ENCODE measurements around the gene USHBP1.

The USHBP1 gene

DNA sequence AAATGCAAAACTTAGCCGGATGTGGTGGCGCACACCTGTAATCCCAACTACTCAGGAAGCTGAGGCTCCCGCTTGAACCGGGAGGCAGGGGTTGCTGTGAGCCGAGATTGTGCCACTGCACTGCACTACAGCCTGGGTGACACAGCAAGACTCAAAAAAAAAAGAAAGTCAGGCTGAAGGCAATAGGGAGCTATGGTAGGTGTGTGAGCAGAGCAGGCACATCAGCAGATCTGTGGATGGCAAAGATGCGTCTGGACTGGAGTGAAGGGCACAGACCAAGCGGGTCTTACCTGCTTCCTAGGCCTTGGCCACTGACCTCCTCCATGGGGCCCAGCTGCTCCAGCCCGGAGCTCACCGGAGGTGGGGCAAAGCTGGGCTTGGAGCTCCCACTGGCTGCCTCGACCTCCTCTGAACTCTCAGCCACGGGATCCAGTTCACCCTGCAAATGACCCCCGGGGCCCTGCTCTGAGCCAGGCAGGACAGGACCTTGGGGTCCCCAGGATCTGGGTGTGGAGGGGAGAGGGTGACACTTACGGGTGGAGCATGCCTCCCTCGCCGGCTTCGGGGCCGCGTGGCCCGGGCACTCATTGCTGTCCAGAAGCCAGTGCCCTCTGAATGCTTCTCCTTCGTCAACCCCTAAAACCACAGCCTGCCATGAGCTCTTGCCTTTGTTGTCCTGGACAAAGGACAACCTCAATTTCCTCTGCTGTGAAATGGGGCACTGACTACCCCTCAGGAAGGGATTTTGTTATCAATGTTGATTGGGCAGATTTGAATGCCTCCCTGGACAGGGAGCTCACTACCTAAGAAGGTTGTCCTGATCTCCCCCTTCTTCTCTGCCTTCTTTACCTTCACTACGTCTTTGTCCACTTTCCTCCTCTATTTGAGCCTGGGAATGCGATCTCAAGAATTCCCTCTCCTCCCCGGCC is 569 bp downstream of the USHBP1 start:
- FAIRE-seq = no peak

DNA sequence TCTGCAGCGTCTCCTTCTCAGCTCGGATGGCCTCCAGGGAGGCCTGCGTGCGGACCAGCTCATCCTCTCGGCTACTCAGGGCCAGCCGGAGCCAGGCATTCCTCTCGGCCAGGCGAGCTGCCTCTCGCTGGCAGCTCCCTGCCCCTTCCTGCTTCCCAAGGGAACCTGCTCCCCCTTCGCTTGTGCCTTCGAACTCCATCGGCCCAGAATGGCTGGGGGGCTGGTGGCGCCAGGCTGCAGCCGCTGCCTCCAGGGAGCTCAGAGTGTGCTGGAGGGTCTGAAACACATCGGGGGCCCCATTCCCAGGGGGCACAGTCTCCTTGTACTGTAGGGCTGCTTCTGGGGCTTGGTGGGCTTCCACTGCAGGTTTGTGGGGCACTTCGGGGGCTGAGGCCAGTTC is 2.0 kb downstream of the USHBP1 start:
- FAIRE-seq = no peak
- DNase-seq (ENCODE audit: low spot score) = no peak

More for the DNA sequence above, 569 bp downstream of the USHBP1 start:
- no peak for DNase-seq (ENCODE audit: low spot score)

DNA sequence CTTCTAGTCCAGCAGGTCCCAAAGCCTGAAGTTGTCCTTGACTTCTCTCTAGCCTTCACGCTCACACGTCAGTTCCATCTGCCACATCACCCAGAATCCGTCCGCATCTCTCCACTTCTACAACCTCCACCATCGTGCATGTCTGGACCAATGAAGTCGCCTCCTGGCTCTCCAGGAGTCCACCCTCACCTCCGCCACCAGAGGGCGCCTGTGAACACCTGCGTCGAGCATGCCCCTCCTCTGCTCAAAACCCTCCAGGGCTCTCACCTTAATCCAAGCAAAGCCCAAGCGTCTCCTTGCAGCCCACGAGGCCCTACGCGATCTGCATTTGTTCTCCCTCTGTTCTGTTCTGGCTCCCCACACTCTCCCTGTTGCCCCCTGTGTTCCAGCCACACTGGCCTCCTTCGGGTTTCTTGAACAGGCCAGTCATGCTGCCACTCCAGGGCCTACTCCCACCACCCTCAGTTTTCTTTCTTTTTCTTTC is 3.7 kb downstream of the USHBP1 start:
- no peak for FAIRE-seq

DNA sequence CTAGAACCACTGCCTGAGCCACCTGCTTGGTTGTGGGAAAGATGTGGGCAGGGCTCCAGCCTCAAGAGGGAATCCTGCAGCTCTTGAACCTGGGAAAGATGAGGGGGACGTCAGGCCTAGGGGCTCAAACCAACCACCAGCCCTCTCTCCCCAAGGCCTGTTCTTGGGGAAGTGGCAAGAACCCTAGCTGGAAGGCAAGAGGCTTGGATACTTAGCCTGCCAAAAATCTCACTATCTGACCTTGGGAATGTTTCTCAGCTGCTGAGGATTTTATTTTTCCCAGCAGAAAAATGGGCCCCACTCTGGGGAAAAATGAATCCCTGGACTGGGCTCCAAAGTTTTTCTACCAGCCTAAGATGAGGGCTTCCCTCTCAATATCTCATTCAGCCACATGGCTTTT is 4.6 kb downstream of the USHBP1 start:
- FAIRE-seq = no peak
- DNase-seq (ENCODE audit: low spot score) = no peak

More for the DNA sequence above, 3.7 kb downstream of the USHBP1 start:
- peak; percentile 74 for DNase-seq (ENCODE audit: low spot score)

DNA sequence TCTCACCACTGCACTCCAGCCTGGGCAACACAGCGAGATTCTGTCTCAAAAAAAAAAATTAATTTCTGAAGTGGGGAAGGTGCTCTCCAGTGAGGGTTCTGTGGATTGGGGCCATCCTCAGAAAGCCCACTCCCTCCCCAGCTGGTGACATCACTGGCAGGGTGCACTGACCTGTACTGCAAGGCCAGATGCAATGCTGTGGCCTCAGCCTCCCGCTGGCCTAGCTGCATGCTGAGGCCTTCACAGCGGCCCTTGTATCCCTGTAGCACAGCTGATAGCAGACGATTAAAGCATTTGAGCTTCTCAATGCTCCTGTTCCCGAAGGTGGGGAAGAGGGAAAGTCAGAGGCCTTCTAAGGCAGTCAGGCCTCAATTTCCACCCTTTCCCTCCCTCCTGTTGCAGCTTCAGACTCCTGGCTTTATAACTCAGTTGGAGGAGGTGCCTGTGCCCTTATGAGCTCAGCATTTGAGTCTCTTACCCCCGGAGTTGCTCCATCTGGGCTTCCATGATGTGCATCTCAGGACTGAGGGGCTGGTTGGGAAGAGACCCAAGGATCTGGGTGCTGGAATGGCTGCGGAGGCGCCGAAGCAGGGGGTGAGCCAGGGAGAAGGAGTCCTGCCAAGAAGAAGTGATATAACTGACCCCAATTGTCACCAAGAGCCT is 5.3 kb downstream of the USHBP1 start:
- DNase-seq (ENCODE audit: low spot score) = no peak

DNA sequence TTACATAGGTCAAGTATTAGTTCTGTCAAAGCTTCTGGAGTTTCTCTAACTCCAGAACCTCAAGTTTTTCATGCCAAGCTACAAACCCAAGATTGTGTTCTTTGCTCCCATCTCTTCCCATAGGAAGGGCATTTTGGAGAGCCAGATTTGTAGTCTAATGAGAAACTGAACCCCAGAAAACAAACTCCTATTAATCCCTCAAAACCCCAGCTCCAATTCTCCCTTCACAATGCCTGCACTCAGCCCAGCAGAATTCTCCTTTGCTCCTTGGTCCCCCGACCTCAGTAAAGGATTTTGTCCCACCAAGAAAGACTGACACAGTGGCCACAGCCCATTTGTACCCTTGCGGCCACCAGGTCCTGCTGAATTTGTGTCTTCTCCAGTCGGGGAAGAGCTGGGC is 8.4 kb downstream of the USHBP1 start:
- FAIRE-seq (no peak), DNase-seq (ENCODE audit: low spot score) (no peak)

More for the DNA sequence above, 5.3 kb downstream of the USHBP1 start:
- no peak for FAIRE-seq

DNA sequence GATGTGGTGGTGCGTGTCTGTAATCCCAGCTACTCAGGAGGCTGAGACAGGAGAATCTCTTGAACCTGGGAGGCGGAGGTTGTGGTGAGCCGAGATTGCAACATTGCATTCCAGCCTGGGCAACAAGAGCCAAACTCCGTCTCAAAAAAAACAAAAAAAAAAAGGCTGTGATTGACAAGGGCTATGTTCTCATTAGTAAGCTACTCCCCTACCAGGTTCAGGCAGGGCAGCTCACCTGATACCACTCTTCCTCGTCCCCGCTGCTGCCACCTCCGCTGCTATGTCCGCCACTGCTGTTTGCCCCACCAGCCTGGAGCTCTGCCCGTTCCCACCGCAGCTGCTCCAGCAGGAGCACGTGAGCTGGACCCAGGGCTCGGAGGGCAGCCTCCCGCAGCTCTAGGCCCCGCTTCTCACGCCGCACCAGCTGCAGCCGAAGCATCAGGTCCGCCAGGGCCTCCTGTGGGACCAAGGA is 9.4 kb downstream of the USHBP1 start:
- DNase-seq (ENCODE audit: low spot score) (no peak), FAIRE-seq (no peak)

DNA sequence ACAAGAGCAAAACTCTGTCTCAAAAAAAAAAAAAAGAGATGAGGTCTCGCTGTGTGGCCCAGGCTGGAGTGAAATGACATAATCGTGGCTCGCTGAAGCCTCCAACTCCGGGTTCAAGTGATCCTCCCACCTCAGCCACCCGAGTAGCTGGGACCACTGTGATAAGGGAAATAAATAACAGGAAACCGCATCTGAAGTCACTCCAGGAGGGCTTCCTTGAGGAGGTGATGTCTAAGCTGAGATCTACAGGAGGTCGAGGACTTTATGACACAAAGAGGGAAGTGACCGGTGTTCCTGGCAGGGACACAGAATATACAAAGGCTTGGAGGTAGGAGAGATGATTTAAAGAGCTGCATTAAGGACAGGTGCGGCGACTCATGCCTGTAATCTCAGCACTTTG is 9.9 kb downstream of the USHBP1 start:
- FAIRE-seq (no peak), DNase-seq (ENCODE audit: low spot score) (no peak)

DNA sequence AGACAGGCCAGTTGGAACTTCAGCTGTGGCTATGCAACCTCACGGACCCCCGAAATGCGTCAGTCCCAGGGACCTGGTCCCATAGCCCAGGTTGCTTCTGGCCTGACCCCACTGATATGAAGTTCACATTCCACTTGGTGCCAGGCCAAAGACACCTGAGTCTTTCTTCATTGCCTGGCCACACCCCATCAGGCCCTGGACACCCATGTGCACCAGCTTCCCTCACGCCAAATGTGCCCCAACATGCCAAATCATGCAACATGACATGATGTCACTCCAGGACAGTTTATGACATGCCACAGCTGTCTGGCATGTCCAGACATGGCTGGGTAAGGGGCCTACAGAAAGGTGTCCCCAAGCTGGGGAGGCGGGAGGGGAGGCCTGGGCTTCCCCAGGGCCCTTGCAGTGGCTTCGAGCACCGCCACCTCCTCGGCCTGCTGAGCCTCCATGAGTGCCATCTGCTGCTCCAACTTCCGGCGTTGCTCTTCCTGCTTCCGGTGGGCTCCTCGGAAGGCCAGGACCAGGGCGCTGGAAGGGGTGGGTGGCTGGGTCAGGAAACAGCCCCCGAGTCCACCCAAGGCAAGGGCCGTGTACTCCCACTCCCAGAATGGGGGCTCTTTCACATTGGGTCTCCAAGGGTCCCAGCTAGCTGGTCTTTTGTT is 14.5 kb downstream of the USHBP1 start:
- FAIRE-seq (no peak), DNase-seq (ENCODE audit: low spot score) (no peak)

DNA sequence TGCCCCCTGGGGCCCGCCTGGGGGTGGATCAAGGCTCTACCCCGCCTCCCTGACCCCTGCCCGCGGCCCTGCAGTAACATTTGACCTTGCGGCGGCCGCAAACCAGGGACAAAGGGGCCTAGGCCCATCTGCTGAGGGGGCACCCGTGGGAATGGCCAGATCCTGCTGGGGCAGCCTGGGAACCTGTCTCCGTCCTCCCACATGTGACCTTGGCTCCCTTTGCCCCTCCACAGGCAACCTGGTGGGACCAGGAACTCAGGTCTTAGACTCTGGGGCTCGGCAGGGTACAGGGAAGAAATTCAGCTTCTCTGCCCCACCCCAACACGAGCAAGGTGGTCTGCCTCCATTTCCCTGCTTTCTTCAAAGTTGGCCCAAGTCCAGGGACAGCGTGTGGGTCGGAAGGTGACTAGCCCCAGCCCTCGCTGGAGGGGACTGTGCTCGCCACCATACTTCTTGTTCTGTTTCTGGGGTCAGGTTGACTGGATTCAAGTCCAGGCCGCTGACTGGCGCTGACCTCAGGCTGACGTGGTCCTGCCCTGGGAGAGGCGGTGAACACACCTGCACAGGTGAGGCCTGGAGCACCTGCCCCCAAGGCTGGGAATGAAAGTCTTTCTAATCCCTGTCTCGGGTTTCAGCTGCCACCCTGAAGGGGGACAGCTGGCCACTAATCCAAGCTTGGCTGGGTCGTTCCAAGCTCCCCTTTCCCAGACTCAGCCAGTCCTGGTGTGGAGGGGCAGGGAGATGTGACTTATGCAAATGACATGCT is 16.4 kb downstream of the USHBP1 start:
- no peak for DNase-seq (ENCODE audit: low spot score)

DNA sequence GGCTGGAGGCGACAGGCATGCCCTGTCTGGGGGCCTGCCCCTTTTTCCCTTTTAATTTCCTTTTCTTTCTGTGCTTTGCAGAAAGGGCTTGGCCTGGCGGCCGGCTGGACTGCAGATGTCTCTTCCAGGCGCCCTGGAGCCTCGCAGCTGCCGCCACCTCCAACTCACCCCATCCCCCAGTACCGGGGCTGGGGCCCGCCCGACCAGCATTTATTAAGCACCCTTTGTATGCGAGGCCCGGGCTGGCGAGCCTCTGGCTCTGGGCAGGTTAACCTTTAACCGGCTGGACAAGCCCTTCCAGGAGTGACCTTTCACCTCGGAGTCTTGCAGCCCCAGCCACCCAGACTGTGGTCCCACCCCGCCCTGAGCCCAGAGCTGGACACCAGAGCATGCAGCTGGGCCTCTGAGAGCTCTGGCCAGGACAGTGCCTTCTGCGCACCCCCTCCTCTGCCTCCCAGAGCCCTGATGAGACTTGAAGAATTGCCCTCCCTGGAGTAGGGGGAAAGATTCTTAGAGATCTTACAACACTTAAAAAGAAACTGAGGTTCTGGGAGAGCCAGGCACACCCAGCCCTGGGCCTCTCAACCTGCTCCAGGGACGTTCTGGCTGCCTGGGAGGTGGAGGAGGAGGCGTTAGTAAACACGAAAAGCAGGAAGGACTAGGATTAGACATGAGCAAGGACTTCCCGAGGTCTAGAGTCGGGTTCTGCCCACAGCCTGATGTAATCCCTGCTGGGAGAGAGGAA is 17.7 kb downstream of the USHBP1 start:
- FAIRE-seq (no peak), DNase-seq (ENCODE audit: low spot score) (no peak)

More for the DNA sequence above, 16.4 kb downstream of the USHBP1 start:
- FAIRE-seq = no peak

DNA sequence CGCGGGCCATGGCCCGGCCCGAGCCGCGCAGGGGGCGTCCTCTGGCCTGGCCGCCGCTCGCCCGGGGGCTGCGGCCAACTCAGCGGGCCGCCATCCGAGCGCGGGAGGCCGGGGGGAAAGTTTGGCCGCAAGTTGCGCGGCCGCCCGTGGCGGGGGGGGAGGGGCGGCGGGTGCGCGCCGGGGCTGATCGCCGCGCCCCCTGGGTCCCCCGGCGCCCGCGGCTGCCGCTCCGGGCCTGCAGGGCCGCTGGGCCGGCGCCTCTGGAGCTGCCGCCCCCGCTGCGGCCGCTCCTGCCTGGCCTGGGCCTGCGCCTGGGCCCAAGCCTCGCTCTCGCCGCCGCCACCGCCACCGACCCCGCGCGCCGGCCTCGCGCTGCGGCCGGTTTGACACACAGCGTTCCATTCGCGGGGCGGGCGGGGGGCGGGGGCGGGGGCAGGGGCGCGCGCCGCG is 19.0 kb downstream of the USHBP1 start, which contains the start of gene NR2F6:
TSS of gene NR2F6 (minus strand) at position 385 of the 450 bp plus-strand sequence. CDS start 699 bp downstream, outside the sequence.
- DNase-seq (ENCODE audit: low spot score) = no peak
- FAIRE-seq = no peak

DNA sequence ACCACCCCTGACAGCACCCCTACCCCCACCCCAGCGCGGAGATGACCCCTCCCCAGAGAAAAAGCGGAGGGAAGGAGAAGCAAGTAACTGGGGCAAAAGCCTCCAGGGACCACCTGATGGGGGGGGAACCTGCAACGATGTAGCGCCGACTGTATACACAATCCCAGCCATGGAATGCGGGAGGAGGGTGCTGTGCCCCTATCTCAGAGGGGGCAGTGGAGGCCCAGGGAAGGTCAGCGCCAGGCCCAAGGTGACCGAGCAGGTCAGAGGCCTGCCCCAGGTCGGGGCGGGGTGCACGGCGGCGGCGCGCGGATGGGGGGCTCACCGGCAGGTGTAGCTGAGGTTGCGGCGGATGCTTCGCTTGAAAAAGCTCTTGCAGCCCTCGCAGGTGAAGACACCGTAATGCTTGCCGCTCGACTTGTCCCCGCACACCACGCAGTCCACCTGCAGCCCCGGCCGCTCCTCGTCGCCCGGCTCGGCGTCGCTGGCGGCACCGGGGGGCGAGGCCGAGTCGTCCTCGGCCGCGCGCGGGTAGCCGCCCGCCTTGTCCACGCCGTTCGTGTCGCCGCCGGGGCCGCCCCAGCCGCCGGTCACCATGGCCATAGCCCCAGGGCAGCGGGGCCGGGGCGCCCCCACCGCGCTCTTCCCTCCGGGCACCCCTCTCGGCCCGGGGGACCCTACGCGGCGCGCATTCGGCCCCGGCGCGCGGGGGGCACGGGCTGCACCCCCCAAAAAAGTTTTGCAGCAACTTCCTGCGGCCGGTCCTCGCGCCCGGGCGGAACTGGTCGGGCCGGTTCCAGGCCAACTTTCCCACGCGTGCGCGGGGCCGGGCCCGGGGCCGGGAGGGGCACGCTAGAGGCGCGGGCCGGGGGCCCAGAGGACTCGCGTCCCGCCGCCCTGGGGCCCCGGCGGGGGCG is 19.7 kb downstream of the USHBP1 start:
- no peak for DNase-seq (ENCODE audit: low spot score)
- no peak for FAIRE-seq

DNA sequence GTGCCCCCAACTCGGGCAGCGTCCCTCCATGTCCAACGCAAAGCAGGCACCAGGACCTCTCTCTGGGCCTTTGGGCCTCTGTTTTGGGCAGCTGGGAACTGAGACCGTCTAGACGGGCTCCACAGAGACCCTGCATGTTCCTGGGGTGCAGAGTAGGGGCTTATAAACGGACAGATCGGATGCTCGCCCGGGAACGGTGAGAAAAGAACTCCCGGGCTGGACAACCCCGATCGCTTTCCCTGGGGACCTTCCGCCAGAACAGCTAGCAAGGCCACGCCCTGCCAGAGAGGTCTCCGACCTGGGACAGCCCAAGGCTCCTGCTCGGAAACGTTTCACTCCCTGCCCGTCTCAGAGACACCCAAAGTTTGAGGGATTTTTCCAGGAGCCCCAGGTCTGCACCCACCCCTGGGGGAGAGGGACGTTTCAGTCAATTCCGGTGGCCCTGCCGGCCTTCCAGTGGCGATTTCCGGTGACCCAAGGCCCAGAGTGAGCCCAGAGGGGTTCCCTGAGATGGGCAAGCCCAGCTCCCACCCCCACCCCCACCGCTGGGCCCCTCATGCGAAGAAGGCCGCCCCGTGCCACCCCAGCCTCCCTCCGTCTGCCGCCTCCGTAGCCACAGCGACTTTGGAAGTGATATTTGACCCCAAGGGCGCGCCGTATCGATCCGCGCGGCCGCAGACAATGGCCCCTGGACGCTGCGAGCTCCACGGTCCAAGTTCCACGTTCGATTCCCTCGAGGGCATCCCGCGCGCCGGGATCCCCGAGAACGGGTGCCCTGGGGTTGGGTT is 20.5 kb downstream of the USHBP1 start:
- FAIRE-seq = no peak
- DNase-seq (ENCODE audit: low spot score) = no peak

DNA sequence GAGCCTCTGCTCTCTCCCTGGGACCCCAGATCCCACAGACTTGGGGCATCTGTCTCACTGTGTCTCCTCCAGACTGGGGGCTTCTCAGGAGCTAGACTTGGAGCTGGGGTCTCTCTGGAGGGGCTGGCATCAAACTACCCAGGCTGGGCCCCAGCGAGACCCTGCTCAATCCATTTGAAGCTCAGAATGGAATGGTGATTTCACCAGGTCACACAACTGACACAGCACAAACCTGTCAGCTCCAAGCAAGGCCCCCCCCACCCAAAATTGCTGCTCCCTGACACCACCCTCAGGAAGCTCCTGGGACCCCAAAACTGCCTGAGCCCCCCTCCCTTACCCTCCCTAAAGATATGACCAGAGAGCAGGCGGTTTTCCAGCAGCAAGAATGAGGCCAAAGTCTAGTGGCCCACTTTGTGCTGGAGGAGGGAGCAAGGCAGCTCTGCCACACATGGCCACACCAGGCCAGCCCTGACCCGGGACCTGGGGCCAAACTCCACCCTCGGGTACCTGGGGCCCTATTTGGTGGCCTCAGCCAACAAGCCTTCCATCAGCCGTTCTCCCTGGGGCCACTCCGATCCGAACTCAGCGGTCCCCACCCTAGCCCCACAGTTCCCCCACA is 21.2 kb downstream of the USHBP1 start:
- DNase-seq (ENCODE audit: low spot score) (no peak), FAIRE-seq (no peak)

DNA sequence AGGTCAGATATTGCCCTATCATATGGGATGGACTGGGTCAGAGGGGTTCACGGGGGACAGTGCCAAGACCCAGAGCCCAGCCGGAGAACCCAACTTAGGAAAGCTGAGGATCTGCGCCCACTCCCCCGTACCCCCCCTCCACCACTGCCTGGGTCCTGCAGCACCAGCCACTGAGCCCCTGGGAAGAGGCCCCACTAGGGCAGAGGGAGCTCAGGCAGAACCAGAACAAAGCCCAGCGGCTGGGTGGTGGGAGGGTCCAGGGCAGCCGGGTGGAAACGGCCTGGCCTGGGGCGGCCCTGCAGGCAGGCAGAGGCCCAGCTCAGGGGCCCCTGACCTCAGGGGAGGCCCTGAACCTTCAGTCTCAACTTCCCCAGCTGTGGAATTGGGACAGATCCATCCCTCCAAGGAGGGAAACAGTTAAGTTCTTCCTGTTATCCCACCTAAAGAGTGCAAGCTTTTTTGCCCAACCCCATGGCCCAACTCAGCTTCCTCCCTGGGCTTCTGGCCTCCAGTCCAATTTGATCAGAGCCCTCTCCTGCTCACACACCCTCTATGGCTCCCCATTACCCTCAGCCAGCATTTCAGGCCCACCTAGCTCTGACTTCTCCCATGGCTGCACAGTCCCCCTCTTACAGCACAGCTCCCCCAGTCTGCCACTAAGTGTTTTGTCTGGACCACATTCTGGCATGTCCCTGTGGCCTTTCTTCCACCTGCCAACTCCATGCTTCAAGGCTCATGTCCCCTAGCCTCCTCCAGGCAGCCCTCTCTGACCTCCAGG is 21.9 kb downstream of the USHBP1 start:
- FAIRE-seq (no peak), DNase-seq (ENCODE audit: low spot score) (no peak)

DNA sequence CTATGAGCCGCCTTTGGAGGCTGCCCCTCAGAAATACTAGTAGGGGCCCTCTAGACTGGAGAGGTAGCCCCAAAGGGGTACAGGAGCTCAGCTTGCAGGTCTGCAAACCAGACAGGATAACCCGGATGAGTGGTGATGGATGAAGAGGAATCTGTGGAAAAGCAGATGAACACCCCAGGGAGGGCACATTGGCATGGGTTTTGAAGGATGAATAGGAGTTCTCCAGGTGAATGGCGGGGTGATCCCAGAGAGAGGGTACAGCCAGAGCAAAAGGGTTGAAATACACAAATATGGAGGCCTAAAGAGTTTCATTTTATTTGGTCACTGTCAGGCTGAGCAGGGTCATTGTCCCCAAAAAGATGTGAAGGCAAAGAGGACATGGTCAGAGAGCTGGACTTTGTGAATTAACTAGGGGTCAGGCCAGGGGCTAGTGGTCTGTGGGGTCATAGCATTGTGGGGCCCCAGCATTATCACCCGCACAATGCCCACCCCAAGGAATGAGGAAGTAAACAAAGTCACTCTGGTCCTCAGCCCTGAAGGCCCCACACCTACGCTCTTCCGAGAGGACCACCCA is 23.6 kb downstream of the USHBP1 start:
- DNase-seq (ENCODE audit: low spot score) (no peak), FAIRE-seq (no peak)

All from urothelium cell line (cell line).